GM12892 (cell line): ENCODE measurements around the gene TMEM196.

Experiments used
- POLR2A ChIP-seq: IDR thresholded peaks from 2 replicates; pipeline ENCODE4 v1.6.1; 2011; ENCODE audit warnings: low read depth, low read length, control low read depth
- POLR2AphosphoS5 ChIP-seq: IDR thresholded peaks from 2 replicates; pipeline ENCODE4 v1.6.1; 2011; ENCODE audit warnings: low read depth, low read length, control low read depth

- TF ChIP-seq POLR2AphosphoS5 (no peak), POLR2A (no peak)
These were observed 97.6 kb downstream of the TMEM196 start for GRCh38 chr7:19675816-19676215.
